ENCODE results near the gene VPS13D. TPM values are rescaled to one million over a fixed set of nuclear protein-coding genes. Genes with fewer than 3 reads are reported as not detected.

Gene VPS13D
- total RNA-seq, 4 donors from 2014 or later: 94.4 to 472 (median 163) TPM

DNA sequence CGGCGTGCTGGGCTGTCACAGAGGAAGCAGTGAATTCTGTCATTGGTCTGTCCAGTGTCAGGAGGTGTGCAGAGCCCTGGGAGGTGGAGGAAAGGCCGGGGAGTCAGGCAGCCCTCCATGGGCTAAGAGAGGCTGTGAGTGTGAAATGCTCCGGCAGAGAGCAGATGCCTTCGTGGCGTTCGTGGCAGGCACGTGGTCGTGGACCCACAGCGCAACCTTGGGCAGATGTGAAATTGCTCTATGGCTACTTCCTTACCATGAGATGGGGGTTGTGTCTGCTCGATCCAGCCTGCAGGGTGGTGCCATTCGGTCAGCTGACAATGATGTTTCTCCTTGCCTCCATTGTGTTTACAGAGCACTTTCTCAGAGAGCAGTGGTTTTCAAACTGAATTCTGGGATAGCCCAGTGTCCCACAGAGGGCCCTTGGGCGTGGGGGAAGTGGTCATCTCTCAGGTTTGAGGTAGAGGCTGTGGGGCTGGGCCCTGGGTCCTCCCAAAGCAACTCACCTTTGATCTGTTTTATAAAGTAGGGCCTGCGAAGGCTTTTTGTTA is 35.1 kb upstream of the VPS13D start:
- H3K9me3 ChIP-seq: no peaks in the 10 kb centered on the region
- no peak overlapping the region for H3K4me3 ChIP-seq
- DNase-seq (ENCODE audit: low spot score in 2 of 2): no peak
- peaks cover 3% of the 10 kb centered on the region for H3K4me1 ChIP-seq
- TF ChIP-seq EP300 (IDR thresholded peaks at IDR 0.05): no peak
- TF ChIP-seq POLR2AphosphoS5 (IDR thresholded peaks at IDR 0.05): no peak
- TF ChIP-seq POLR2A (IDR thresholded peaks at IDR 0.05): no peak
- TF ChIP-seq, protein P1, sequence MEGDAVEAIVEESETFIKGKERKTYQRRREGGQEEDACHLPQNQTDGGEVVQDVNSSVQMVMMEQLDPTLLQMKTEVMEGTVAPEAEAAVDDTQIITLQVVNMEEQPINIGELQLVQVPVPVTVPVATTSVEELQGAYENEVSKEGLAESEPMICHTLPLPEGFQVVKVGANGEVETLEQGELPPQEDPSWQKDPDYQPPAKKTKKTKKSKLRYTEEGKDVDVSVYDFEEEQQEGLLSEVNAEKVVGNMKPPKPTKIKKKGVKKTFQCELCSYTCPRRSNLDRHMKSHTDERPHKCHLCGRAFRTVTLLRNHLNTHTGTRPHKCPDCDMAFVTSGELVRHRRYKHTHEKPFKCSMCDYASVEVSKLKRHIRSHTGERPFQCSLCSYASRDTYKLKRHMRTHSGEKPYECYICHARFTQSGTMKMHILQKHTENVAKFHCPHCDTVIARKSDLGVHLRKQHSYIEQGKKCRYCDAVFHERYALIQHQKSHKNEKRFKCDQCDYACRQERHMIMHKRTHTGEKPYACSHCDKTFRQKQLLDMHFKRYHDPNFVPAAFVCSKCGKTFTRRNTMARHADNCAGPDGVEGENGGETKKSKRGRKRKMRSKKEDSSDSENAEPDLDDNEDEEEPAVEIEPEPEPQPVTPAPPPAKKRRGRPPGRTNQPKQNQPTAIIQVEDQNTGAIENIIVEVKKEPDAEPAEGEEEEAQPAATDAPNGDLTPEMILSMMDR (IDR thresholded peaks at IDR 0.05): no peak
- WGBS: 71% methylated on average over 12 of the region's 14 CpGs
- H3K36me3 ChIP-seq: peaks cover 32% of the 10 kb centered on the region
- H3K27ac ChIP-seq: no peak overlapping the region
- no peaks in the 10 kb centered on the region for H3K27me3 ChIP-seq

DNA sequence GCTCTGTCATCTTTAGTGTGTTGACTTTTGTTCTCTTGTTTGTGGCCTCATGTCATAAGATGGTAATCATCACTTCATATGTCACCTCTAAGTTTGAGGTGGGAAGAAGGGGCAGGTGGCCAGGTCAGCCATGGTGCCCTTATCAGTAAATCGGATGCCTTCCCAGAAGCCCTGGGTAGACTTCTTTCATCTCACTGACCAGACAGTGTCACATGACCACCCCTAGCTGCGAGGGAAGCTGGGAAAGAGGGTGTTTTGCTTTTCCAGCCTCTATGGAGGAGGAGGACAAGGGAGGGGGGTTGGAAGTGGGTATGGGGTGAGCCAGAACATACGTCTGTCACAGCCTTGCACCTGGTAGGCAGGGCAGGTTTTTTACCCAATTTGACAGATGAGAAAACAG is 34.4 kb upstream of the VPS13D start:
- TF ChIP-seq, protein P1 (IDR thresholded peaks at IDR 0.05): no peak
- peaks cover 35% of the 10 kb centered on the region for H3K36me3 ChIP-seq
- no peak overlapping the region for H3K4me3 ChIP-seq
- H3K27ac ChIP-seq: no peak overlapping the region
- WGBS: 72% methylated on average over 3 of the region's 3 CpGs
- no peak for DNase-seq (ENCODE audit: low spot score in 2 of 2)
- no peaks in the 10 kb centered on the region for H3K27me3 ChIP-seq
- peaks cover 3% of the 10 kb centered on the region for H3K4me1 ChIP-seq
- H3K9me3 ChIP-seq: no peaks in the 10 kb centered on the region

DNA sequence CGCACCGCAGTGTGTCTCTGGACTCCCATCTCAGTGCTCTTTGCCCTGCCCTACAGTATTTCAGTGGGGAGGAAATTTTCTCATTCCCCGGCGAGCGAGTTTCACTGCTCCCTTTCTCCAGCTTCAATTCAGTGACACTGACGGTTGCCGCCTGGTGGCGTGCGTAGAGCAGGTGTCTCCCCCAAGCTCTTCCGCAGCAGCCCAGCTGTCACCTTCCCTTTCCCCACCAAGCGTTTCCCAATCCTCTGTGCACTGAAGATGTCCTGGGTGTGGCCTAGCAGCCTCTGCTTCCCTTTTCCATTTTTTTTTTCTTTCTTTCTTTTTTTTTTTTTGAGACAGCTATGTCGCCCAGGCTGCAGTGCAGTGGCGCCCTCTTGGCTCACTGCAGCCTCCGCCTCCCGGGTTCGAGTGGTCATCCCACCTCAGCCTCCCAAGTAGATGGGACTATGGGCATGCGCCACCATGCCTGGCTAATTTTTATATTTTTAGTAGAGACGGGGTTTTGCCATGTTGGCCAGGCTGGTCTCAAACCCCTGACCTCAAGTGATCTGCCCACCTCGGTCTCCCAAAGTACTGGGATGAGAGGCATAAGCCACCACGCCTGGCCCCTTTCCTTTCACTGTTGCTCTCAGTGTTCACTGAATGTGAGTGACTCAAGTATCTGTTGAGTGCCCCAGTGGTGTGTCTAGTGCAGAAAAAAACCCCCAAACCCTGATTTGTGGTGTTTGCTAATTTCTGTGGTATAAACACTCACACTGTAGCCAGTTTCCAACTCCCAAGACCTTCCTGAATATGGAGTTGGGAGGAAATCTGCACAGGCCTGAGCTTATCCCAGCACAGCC is 33.0 kb upstream of the VPS13D start:
- H3K27ac ChIP-seq: no peak overlapping the region
- H3K4me1 ChIP-seq: no peaks in the 10 kb centered on the region
- no peak for DNase-seq (ENCODE audit: low spot score in 2 of 2)
- TF ChIP-seq EP300 (IDR thresholded peaks at IDR 0.05) (no peak), POLR2AphosphoS5 (IDR thresholded peaks at IDR 0.05) (no peak), POLR2A (IDR thresholded peaks at IDR 0.05) (no peak)
- TF ChIP-seq, protein P1 (IDR thresholded peaks at IDR 0.05): no peak
- peaks cover 30% of the 10 kb centered on the region for H3K36me3 ChIP-seq
- 58% methylated on average over 20 of the region's 20 CpGs for WGBS
- no peaks in the 10 kb centered on the region for H3K9me3 ChIP-seq
- H3K4me3 ChIP-seq: no peak overlapping the region
- H3K27me3 ChIP-seq: no peaks in the 10 kb centered on the region

DNA sequence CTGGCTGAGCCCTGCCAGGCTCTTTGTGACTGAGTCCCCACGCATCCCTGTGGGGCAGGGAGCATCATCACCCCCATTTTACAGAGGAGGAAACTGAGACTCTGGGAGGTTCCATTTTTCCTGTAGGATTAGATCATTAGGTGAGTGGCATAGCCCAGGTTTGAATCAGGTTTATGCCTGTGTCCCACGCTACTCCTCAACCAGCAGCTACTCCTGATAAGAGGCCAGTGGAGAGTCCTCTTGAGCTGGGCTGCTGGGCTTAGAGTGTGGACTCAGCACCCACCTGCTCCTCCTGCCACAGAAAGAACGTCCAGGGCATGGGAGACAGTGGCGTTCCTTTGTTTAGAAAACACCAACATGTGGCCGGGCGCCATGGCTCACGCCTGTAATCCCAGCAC is 32.3 kb upstream of the VPS13D start:
- H3K27ac ChIP-seq: no peak overlapping the region
- no peak for DNase-seq (ENCODE audit: low spot score in 2 of 2)
- H3K9me3 ChIP-seq: no peaks in the 10 kb centered on the region
- H3K4me3 ChIP-seq: no peak overlapping the region
- TF ChIP-seq EP300 (IDR thresholded peaks at IDR 0.05) (no peak), POLR2AphosphoS5 (IDR thresholded peaks at IDR 0.05) (no peak), POLR2A (IDR thresholded peaks at IDR 0.05) (no peak)
- TF ChIP-seq, protein P1 (IDR thresholded peaks at IDR 0.05): no peak
- 97% methylated on average over 5 of the region's 7 CpGs for WGBS
- no peaks in the 10 kb centered on the region for H3K27me3 ChIP-seq
- no peaks in the 10 kb centered on the region for H3K4me1 ChIP-seq
- H3K36me3 ChIP-seq: peaks cover 29% of the 10 kb centered on the region

DNA sequence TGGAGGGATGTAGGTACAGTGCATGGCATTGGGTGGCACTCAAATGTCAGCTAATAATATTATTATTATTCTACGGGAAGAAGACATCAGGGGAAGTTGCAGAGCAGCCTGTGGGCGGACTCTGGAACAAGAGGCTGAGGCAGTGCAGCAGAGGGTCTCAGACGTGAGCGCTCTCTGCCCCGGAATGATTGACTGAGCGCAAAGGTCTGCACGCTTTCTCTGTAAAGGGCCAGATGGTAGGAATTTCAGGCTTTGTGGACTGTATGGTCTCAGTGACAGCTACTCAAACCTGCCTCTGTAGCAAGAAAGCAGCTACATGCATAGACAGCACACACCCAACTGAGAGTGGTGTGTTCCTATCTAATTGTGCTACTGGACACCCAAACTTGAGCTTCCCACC is 29.6 kb upstream of the VPS13D start:
- TF ChIP-seq POLR2A (IDR thresholded peaks at IDR 0.05) (no peak), POLR2AphosphoS5 (IDR thresholded peaks at IDR 0.05) (no peak), EP300 (IDR thresholded peaks at IDR 0.05) (no peak)
- TF ChIP-seq, protein P1 (IDR thresholded peaks at IDR 0.05): no peak
- no peaks in the 10 kb centered on the region for H3K4me1 ChIP-seq
- no peaks in the 10 kb centered on the region for H3K27me3 ChIP-seq
- H3K27ac ChIP-seq: no peak overlapping the region
- no peaks in the 10 kb centered on the region for H3K9me3 ChIP-seq
- peaks cover 13% of the 10 kb centered on the region for H3K36me3 ChIP-seq
- WGBS: 97% methylated on average over 7 of the region's 7 CpGs
- no peak for DNase-seq (ENCODE audit: low spot score in 2 of 2)
- H3K4me3 ChIP-seq: no peak overlapping the region
